DOHH2 (cell line): ENCODE results near the gene DOCK9.

Source experiments
- H3F3A ChIP-seq: fragments of 200-600 bp; sonication (generic), shearing (Covaris generic); 2 replicates; pipeline ENCODE4 v1.6.0; 2016; ENCODE audit warnings: antibody characterized with exemption, mild to moderate bottlenecking; ENCODE audit not compliant: control insufficient read depth, insufficient read depth
- H3K27ac ChIP-seq: fragments of 200-600 bp; sonication (generic); 2 replicates; pipeline ENCODE4 v1.5.1; 2014; ENCODE audit warnings: low read depth, mild to moderate bottlenecking, low read length, moderate library complexity
- H3K27me3 ChIP-seq: fragments of 200-600 bp; sonication (generic); 2 replicates; pipeline ENCODE4 v1.6.1; 2014; ENCODE audit warnings: mild to moderate bottlenecking, low read length, mixed read lengths; ENCODE audit not compliant: control insufficient read depth
- H3K36me3 ChIP-seq: fragments of 200-600 bp; sonication (generic); 2 replicates; pipeline ENCODE4 v1.6.1; 2014; ENCODE audit warnings: mild to moderate bottlenecking, low read length, moderate library complexity, mixed read lengths; ENCODE audit not compliant: control insufficient read depth
- H3K4me1 ChIP-seq: fragments of 200-600 bp; sonication (generic); 2 replicates; pipeline ENCODE4 v1.6.1; 2014; ENCODE audit warnings: mild to moderate bottlenecking, low read length, mixed read lengths; ENCODE audit not compliant: control insufficient read depth
- H3K4me2 ChIP-seq: fragments of 200-600 bp; sonication (generic); 2 replicates; pipeline ENCODE4 v1.6.0; 2014; ENCODE audit warnings: mild to moderate bottlenecking, low read length, moderate library complexity
- H3K4me3 ChIP-seq: fragments of 200-600 bp; sonication (generic); 2 replicates; pipeline ENCODE4 v1.5.1; 2014; ENCODE audit warnings: mild to moderate bottlenecking, low read length, mixed read lengths
- H3K79me2 ChIP-seq: fragments of 200-600 bp; sonication (generic); 2 replicates; pipeline ENCODE4 v1.6.1; 2014; ENCODE audit warnings: mild to moderate bottlenecking, low read length, mixed read lengths; ENCODE audit not compliant: control insufficient read depth
- H3K9me2 ChIP-seq: fragments of 200-600 bp; sonication (generic); replicated peaks from 2 replicates; pipeline ENCODE4 v1.6.1; 2014; ENCODE audit warnings: mild to moderate bottlenecking, low read length, mixed read lengths; ENCODE audit not compliant: control insufficient read depth
- H3K9me3 ChIP-seq: fragments of 200-600 bp; sonication (generic); 2 replicates; pipeline ENCODE4 v1.6.1; 2014; ENCODE audit warnings: antibody characterized with exemption, low read length, mixed read lengths; ENCODE audit not compliant: control insufficient read depth, insufficient read depth
- H4K20me1 ChIP-seq: fragments of 200-600 bp; sonication (generic); 2 replicates; pipeline ENCODE4 v1.6.0; 2014; ENCODE audit warnings: low read depth, mild to moderate bottlenecking, antibody characterized with exemption, low read length, moderate library complexity; ENCODE audit not compliant: control insufficient read depth, insufficient read depth
- CTCF ChIP-seq: fragments of 200-600 bp; sonication (generic); IDR thresholded peaks from one replicate; pipeline ENCODE4 v1.5.1; 2014; ENCODE audit warnings: antibody characterized with exemption, mild to moderate bottlenecking, low read depth, low read length; ENCODE audit not compliant: poor library complexity, severe bottlenecking
- EZH2phosphoT487 ChIP-seq: fragments of 200-600 bp; sonication (generic); IDR thresholded peaks from 2 replicates; pipeline ENCODE4 v1.6.1; 2017; ENCODE audit warnings: borderline replicate concordance, mild to moderate bottlenecking, antibody characterized with exemption, low read length, moderate library complexity, mixed read lengths

The DOCK9 gene

DNA sequence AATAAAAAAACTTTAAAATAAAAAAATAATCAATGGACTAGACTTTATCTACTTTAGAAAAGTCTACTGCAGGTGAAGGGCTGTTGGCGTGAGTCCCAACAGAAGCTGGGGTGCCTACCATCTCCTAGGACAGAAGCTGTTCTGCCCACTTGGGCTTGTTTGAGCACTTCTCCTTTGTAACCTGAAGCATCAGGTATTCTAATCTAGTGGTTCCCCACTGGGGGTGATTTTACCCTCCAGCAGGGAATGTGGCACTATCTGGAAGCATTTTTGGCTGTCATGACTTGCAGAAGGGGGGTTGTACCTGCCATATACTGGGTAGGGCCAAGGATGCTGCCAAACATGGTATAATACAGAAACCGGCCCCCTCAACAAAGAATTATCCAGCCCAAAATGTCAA lies 16.2 kb upstream of the DOCK9 start:
- no peak for TF ChIP-seq CTCF
- no peak for TF ChIP-seq EZH2phosphoT487
- Histone ChIP-seq H3K36me3 (no peaks in the 10 kb centered on the region), H3K4me3 (no peak overlapping the region), H3K27ac (no peak overlapping the region), H3K4me1 (no peaks in the 10 kb centered on the region), H3K4me2 (no peak overlapping the region), H3K9me3 (no peaks in the 10 kb centered on the region), H3K27me3 (peaks cover 21% of the 10 kb centered on the region), H3K9me2 (no peaks in the 10 kb centered on the region), H4K20me1 (no peaks in the 10 kb centered on the region), H3K79me2 (no peaks in the 10 kb centered on the region), H3F3A (no peaks in the 10 kb centered on the region)

DNA sequence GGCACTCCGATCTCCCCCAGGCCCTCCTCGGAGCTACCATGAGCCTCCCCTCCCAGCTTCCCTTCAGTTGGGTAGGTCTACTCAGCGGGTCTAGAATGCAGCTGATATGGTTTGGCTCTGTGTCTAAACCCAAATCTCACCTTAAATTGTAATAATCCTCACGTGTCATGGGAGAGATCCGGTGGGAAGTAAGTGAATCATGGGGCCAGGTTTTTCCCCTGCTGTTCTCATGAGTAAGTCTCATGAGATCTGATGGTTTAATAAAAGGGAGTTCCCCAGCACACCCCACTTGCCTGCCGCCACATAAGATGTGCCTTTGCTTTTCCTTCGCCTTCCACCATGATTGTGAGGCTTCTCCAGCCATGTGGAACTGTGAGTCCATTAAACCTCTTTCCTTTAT lies 14.5 kb upstream of the DOCK9 start:
- no peaks in the 10 kb centered on the region for H3K4me1 ChIP-seq
- no peak overlapping the region for H3K4me3 ChIP-seq
- no peak for TF ChIP-seq CTCF
- TF ChIP-seq EZH2phosphoT487, result no peak
- peaks cover 7% of the 10 kb centered on the region for H3K27me3 ChIP-seq
- no peaks in the 10 kb centered on the region for H3K9me2 ChIP-seq
- H3K79me2 ChIP-seq, result no peaks in the 10 kb centered on the region
- H3K36me3 ChIP-seq, result no peaks in the 10 kb centered on the region
- H3F3A ChIP-seq, result no peaks in the 10 kb centered on the region
- H4K20me1 ChIP-seq, result no peaks in the 10 kb centered on the region
- H3K9me3 ChIP-seq, result no peaks in the 10 kb centered on the region
- H3K4me2 ChIP-seq, result no peak overlapping the region
- no peak overlapping the region for H3K27ac ChIP-seq

DNA sequence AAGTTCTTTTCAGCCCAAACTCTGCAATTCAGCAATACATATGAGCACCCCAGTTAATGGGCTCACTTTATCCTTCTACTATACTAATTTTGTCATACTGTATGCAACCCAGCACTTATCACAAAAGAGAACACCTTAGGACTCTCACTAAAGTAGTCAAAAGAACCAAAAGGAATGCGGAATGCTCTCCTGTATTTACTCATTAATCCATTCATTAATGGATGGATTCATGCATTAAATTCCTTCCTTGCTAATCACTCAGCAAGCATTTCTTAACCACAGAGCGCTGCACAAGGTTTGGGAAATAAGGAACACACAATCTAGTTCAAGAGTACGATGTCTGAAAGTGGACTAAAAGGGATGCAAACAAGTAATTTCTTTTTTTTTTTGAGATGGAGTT lies 12.8 kb upstream of the DOCK9 start:
- no peaks in the 10 kb centered on the region for H3K79me2 ChIP-seq
- H3K4me3 ChIP-seq, result no peak overlapping the region
- no peaks in the 10 kb centered on the region for H4K20me1 ChIP-seq
- H3K27me3 ChIP-seq, result peaks cover 12% of the 10 kb centered on the region; the same call in 1 of the 2 replicates
- H3K9me3 ChIP-seq, result no peaks in the 10 kb centered on the region
- H3K36me3 ChIP-seq, result no peaks in the 10 kb centered on the region
- no peak overlapping the region for H3K27ac ChIP-seq
- TF ChIP-seq EZH2phosphoT487 (no peak), CTCF (no peak)
- H3K4me2 ChIP-seq, result no peak overlapping the region
- no peaks in the 10 kb centered on the region for H3K9me2 ChIP-seq
- H3K4me1 ChIP-seq, result no peaks in the 10 kb centered on the region
- H3F3A ChIP-seq, result no peaks in the 10 kb centered on the region
